CD8-positive, alpha-beta memory T cell (primary cell): ENCODE results near the gene BTG1. TPM values are rescaled to one million over a fixed set of nuclear protein-coding genes. Genes with fewer than 3 reads are reported as not detected.

ENCODE experiments used
- CTCF ChIA-PET: fragments of 350-600 bp; sonication (Branson Sonifier 250); formaldehyde crosslinking; loops from one replicate; lab custom pipeline; 2021; ENCODE audit warnings: antibody characterized with exemption; lab: Charles Lee
- POLR2A ChIA-PET: fragments of 350-600 bp; sonication (Branson Sonifier 250); formaldehyde crosslinking; loops from one replicate; lab custom pipeline; 2021; ENCODE audit warnings: antibody characterized with exemption; lab: Charles Lee
- DNase-seq, 5 donors: peaks; one replicate each; pipeline versions ENCODE4 v3.0.0 to v3.0.0-alpha.2; 2020 to 2022; ENCODE audit warnings: mixed read lengths in 1 of 5
- H3K27ac ChIP-seq: one replicate; pipeline ENCODE4 v1.7.0; 2013; ENCODE audit warnings: low read depth, mild to moderate bottlenecking, low read length, moderate library complexity
- H3K27me3 ChIP-seq: 2 replicates; pipeline ENCODE4 v1.7.0; 2013; ENCODE audit warnings: low read length, mild to moderate bottlenecking; ENCODE audit not compliant: insufficient read depth, poor library complexity, severe bottlenecking
- H3K36me3 ChIP-seq: 2 replicates; pipeline ENCODE4 v1.7.0; 2013; ENCODE audit warnings: mild to moderate bottlenecking, low read length, moderate library complexity; ENCODE audit not compliant: insufficient read depth
- H3K4me1 ChIP-seq: 2 replicates; pipeline ENCODE4 v1.7.0; 2013; ENCODE audit warnings: mild to moderate bottlenecking, low read length, moderate library complexity; ENCODE audit not compliant: insufficient read depth
- H3K4me3 ChIP-seq: 2 replicates; pipeline ENCODE4 v1.7.0; 2013; ENCODE audit warnings: mild to moderate bottlenecking, low read length
- H3K9me3 ChIP-seq: 2 replicates; pipeline ENCODE4 v1.7.0; 2013; ENCODE audit warnings: mild to moderate bottlenecking, low read length
- H3K27ac Mint-ChIP-seq, 8 donors: one replicate each; pipeline ENCODE4 v1.8.0; 2020 to 2021; ENCODE audit warnings: mixed read lengths in 8 of 8, mild to moderate bottlenecking in 6 of 8, inconsistent platforms in 3 of 8, moderate library complexity in 3 of 8
- H3K27me3 Mint-ChIP-seq, 2 donors: one replicate each; pipeline ENCODE4 v1.8.0; 2020 to 2021; ENCODE audit warnings: mixed read lengths in 2 of 2, mild to moderate bottlenecking in 1 of 2, moderate library complexity in 1 of 2
- H3K36me3 Mint-ChIP-seq, 3 donors: one replicate each; pipeline ENCODE4 v1.8.0; 2020 to 2021; ENCODE audit warnings: mixed read lengths in 3 of 3, inconsistent platforms in 1 of 3, mild to moderate bottlenecking in 1 of 3
- H3K4me1 Mint-ChIP-seq, 3 donors: one replicate each; pipeline ENCODE4 v1.8.0; 2020 to 2021; ENCODE audit warnings: mixed read lengths in 3 of 3, inconsistent platforms in 1 of 3, mild to moderate bottlenecking in 1 of 3
- H3K4me3 Mint-ChIP-seq, 7 donors: one replicate each; pipeline ENCODE4 v1.8.0; 2020 to 2021; ENCODE audit warnings: mixed read lengths in 7 of 7, mild to moderate bottlenecking in 6 of 7, moderate library complexity in 4 of 7, inconsistent platforms in 2 of 7
- H3K9me3 Mint-ChIP-seq, 5 donors: one replicate each; pipeline ENCODE4 v1.8.0; 2020 to 2022; ENCODE audit warnings: mixed read lengths in 5 of 5, mild to moderate bottlenecking in 3 of 5, moderate library complexity in 2 of 5, inconsistent platforms in 1 of 5
- polyA plus RNA-seq: library from polyadenylated mRNA; unstranded; fragments of 300-500 nt; fragmentation: Illumina TruSeq; gene quantifications from one replicate; pipeline ENCODE4 v1.2.3, GENCODE V29; 2021
- total RNA-seq, 2 experiments: library from RNA; stranded (reverse); gene quantifications; one replicate each; pipeline ENCODE4 v1.2.3, GENCODE V29; 2021

BTG1 gene
- total and polyA plus RNA-seq, 3 experiments from 2014 or later: 98.3 to 748 (median 103) TPM

GRCh38 chr12:92147491-92147890, 1.8 kb upstream of the BTG1 start:
- H3K4me3 ChIP-seq: peak overlapping the region; percentile 92
- Mint-ChIP-seq H3K4me1 (peaks cover 22 to 27% (median 25%) of the 10 kb centered on the region in 3 donors), H3K4me3 (peak overlapping the region; percentile 66 to 100 (median 100)), H3K27ac (peak overlapping the region in 7 of 8 donors; percentile 83 to 99 (median 96)), H3K27me3 (peaks cover 0 to 14% of the 10 kb centered on the region in 2 donors), H3K9me3 (peaks cover 0 to 8% (median 2%) of the 10 kb centered on the region in 5 donors), H3K36me3 (peaks cover 30 to 48% (median 34%) of the 10 kb centered on the region in 3 donors)
- POLR2A ChIA-PET: interaction anchor here (0.7 to 0.8 kb wide), 2 partner anchors 138 to 432 kb away, joined by 3 to 5 read pairs; no protein-coding TSS in a partner anchor
- DNase-seq: peak in 1 of 5 donors; percentile 29
- H3K27ac ChIP-seq: peak overlapping the region; percentile 98
- H3K36me3 ChIP-seq: peaks cover 28% of the 10 kb centered on the region
- H3K27me3 ChIP-seq: no peaks in the 10 kb centered on the region
- CTCF ChIA-PET: interaction anchor here (4.0 to 5.1 kb wide), 3 partner anchors 256 to 766 kb away, joined by 15 to 23 read pairs (median 22); no protein-coding TSS in a partner anchor
- H3K4me1 ChIP-seq: peaks cover 16% of the 10 kb centered on the region
- no peaks in the 10 kb centered on the region for H3K9me3 ChIP-seq

DNA sequence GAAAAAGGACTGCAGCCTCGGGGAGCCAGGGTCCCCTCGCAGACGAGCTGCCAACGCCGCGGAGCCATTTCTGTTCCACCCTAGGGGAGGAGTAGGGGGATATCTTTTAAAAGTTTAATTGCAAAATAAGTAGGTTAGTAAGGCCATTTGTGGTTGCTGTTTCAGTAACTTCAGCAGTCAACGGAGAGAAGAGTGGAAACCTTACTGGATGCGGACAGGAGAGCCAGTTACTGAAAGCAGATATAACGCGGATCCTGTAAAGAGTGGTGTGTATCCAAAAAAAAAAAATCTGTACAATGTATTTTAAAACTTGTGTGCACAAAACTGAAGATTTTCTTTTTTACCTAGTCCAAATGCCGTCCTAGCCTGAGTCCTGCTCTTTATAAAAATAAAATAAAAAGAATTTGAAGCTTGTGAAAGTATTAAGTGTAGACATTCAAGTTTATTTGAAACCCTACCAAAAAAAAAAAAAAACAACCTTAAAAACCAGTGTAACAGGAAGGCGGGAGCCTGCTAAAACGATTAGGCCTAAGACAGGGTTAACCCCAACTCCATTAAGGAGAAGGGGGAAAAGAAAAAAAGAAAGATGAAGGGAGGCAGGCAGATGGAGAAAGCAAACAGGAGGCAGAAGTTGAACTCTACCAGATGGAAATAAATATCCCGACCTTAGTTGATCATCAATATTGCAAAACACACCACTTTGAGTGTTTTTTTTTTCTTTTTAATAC, 1.0 kb upstream of the BTG1 start:
- H3K27ac ChIP-seq: peak overlapping the region; percentile 98
- peaks cover 33 to 57% (median 41%) of the 10 kb centered on the region in 3 donors for H3K36me3 Mint-ChIP-seq
- peaks cover 0 to 8% (median 2%) of the 10 kb centered on the region in 5 donors for H3K9me3 Mint-ChIP-seq
- ChIA-PET CTCF (interaction anchor here (0.9 to 5.1 kb wide), 16 partner anchors 13 to 765 kb away, joined by 3 to 33 read pairs (median 6); no protein-coding TSS in a partner anchor), POLR2A (interaction anchor here (0.5 to 5.9 kb wide), 31 partner anchors 9 to 782 kb away, joined by 3 to 78 read pairs (median 10); partner anchors contain the start of gene EEA1)
- peak overlapping the region; percentile 92 for H3K4me3 ChIP-seq
- peak in 1 of 5 donors; percentile 30 for DNase-seq
- peaks cover 16% of the 10 kb centered on the region for H3K4me1 ChIP-seq
- H3K4me3 Mint-ChIP-seq: peak overlapping the region; percentile 95 to 100 (median 100)
- peaks cover 0 to 14% of the 10 kb centered on the region in 2 donors for H3K27me3 Mint-ChIP-seq
- peak overlapping the region; percentile 95 to 100 (median 99) for H3K27ac Mint-ChIP-seq
- peaks cover 36% of the 10 kb centered on the region for H3K36me3 ChIP-seq
- H3K27me3 ChIP-seq: no peaks in the 10 kb centered on the region
- peaks cover 22 to 27% (median 25%) of the 10 kb centered on the region in 3 donors for H3K4me1 Mint-ChIP-seq
- H3K9me3 ChIP-seq: no peaks in the 10 kb centered on the region

GRCh38 chr12:92145481-92145730, 240 bp downstream of the BTG1 start:
- Mint-ChIP-seq H3K4me1 (peaks cover 22 to 27% (median 25%) of the 10 kb centered on the region in 3 donors), H3K27ac (peak overlapping the region; percentile 95 to 100 (median 99)), H3K27me3 (peaks cover 0 to 14% of the 10 kb centered on the region in 2 donors), H3K4me3 (peak overlapping the region; percentile 95 to 100 (median 100)), H3K36me3 (peaks cover 38 to 69% (median 53%) of the 10 kb centered on the region in 3 donors), H3K9me3 (peaks cover 0 to 8% (median 2%) of the 10 kb centered on the region in 5 donors)
- H3K36me3 ChIP-seq: peaks cover 47% of the 10 kb centered on the region
- peak overlapping the region; percentile 98 for H3K27ac ChIP-seq
- no peaks in the 10 kb centered on the region for H3K9me3 ChIP-seq
- peak overlapping the region; percentile 98 for H3K4me3 ChIP-seq
- peaks cover 16% of the 10 kb centered on the region for H3K4me1 ChIP-seq
- ChIA-PET POLR2A (interaction anchor here (0.5 to 5.9 kb wide), 32 partner anchors 8 to 783 kb away, joined by 3 to 78 read pairs (median 10); partner anchors contain the start of gene EEA1), CTCF (interaction anchor here (0.6 to 5.1 kb wide), 27 partner anchors 9 to 764 kb away, joined by 3 to 33 read pairs (median 4); no protein-coding TSS in a partner anchor)
- no peaks in the 10 kb centered on the region for H3K27me3 ChIP-seq
- DNase-seq: no peak

GRCh38 chr12:92144631-92145480, 790 bp downstream of the BTG1 start:
- peaks cover 0 to 8% (median 2%) of the 10 kb centered on the region in 5 donors for H3K9me3 Mint-ChIP-seq
- Histone ChIP-seq H3K9me3 (no peaks in the 10 kb centered on the region), H3K27ac (peak overlapping the region; percentile 98), H3K4me1 (peaks cover 16% of the 10 kb centered on the region), H3K4me3 (peak overlapping the region; percentile 98), H3K36me3 (peaks cover 52% of the 10 kb centered on the region), H3K27me3 (no peaks in the 10 kb centered on the region)
- DNase-seq: peak in 4 of 5 donors; percentile 21 to 66 (median 46)
- peak overlapping the region; percentile 95 to 100 (median 99) for H3K27ac Mint-ChIP-seq
- ChIA-PET POLR2A (interaction anchor here (0.9 to 5.9 kb wide), 28 partner anchors 8 to 784 kb away, joined by 3 to 78 read pairs (median 12); partner anchors contain the start of gene EEA1), CTCF (interaction anchor here (0.8 to 5.1 kb wide), 32 partner anchors 10 to 763 kb away, joined by 3 to 33 read pairs (median 5); no protein-coding TSS in a partner anchor)
- H3K27me3 Mint-ChIP-seq: peaks cover 0 to 14% of the 10 kb centered on the region in 2 donors
- H3K4me3 Mint-ChIP-seq: peak overlapping the region; percentile 95 to 100 (median 100)
- H3K4me1 Mint-ChIP-seq: peaks cover 24 to 27% (median 25%) of the 10 kb centered on the region in 3 donors
- H3K36me3 Mint-ChIP-seq: peaks cover 40 to 72% (median 59%) of the 10 kb centered on the region in 3 donors

- CTCF ChIA-PET: interaction anchor here (0.6 to 5.1 kb wide), 33 partner anchors 9 to 762 kb away, joined by 3 to 33 read pairs (median 5); no protein-coding TSS in a partner anchor
- H3K4me3 Mint-ChIP-seq: peak overlapping the region; percentile 95 to 100 (median 100)
- H3K36me3 ChIP-seq: peaks cover 54% of the 10 kb centered on the region
- H3K27ac Mint-ChIP-seq: peak overlapping the region; percentile 95 to 99 (median 99)
- peak; percentile 43 to 81 (median 74) for DNase-seq
- no peaks in the 10 kb centered on the region for H3K9me3 ChIP-seq
- peaks cover 40 to 77% (median 61%) of the 10 kb centered on the region in 3 donors for H3K36me3 Mint-ChIP-seq
- H3K4me1 Mint-ChIP-seq: peaks cover 21 to 24% (median 23%) of the 10 kb centered on the region in 3 donors
- peaks cover 0 to 8% (median 2%) of the 10 kb centered on the region in 5 donors for H3K9me3 Mint-ChIP-seq
- H3K4me1 ChIP-seq: peaks cover 14% of the 10 kb centered on the region
- POLR2A ChIA-PET: interaction anchor here (0.5 to 5.9 kb wide), 26 partner anchors 7 to 785 kb away, joined by 3 to 78 read pairs (median 12); partner anchors contain the start of gene EEA1
- H3K27ac ChIP-seq: peak overlapping the region; percentile 98
- H3K27me3 ChIP-seq: no peaks in the 10 kb centered on the region
- peak overlapping the region; percentile 98 for H3K4me3 ChIP-seq
- H3K27me3 Mint-ChIP-seq: peaks cover 0 to 14% of the 10 kb centered on the region in 2 donors
These were observed 1.7 kb downstream of the BTG1 start for GRCh38 chr12:92143686-92144630.

DNA sequence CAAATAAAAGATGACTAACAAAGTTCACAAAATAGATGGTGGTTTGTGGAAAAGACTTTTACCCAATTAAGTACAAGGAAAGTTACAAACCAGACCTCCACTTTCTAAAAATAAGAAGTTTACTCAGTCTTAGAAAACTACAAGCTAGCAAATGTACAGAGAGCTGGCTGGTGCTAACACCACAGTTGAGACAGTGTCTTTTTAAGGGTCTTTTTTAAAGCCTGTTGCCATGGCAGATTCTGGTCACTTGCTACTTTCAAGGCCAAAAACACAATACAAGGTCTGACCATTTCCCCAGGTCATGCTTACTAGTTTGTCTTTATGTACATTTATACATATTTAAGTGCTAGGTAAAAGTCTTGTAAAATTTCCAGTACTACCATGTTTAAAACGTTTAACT, 2.4 kb downstream of the BTG1 start:
- peak in 1 of 5 donors; percentile 23 for DNase-seq
- Histone ChIP-seq H3K36me3 (peaks cover 54% of the 10 kb centered on the region), H3K27ac (peak overlapping the region; percentile 98), H3K27me3 (no peaks in the 10 kb centered on the region), H3K9me3 (no peaks in the 10 kb centered on the region), H3K4me1 (peaks cover 7% of the 10 kb centered on the region), H3K4me3 (peak overlapping the region; percentile 98)
- CTCF ChIA-PET: interaction anchor here (0.6 to 5.1 kb wide), 29 partner anchors 10 to 761 kb away, joined by 3 to 33 read pairs (median 5); no protein-coding TSS in a partner anchor
- peaks cover 19 to 24% (median 24%) of the 10 kb centered on the region in 3 donors for H3K4me1 Mint-ChIP-seq
- H3K27me3 Mint-ChIP-seq: peaks cover 0 to 14% of the 10 kb centered on the region in 2 donors
- peak overlapping the region; percentile 95 to 99 (median 99) for H3K27ac Mint-ChIP-seq
- peak overlapping the region; percentile 95 to 100 (median 100) for H3K4me3 Mint-ChIP-seq
- peaks cover 39 to 81% (median 61%) of the 10 kb centered on the region in 3 donors for H3K36me3 Mint-ChIP-seq
- peaks cover 0 to 8% (median 2%) of the 10 kb centered on the region in 5 donors for H3K9me3 Mint-ChIP-seq
- POLR2A ChIA-PET: interaction anchor here (0.5 to 5.9 kb wide), 16 partner anchors 10 to 786 kb away, joined by 3 to 78 read pairs (median 10); partner anchors contain the start of gene EEA1
